SK-N-MC (cell line): ENCODE measurements around the gene RIT2.

ENCODE experiments used
- EZH2 ChIP-seq: fragments of 200-600 bp; sonication (generic); IDR thresholded peaks from one replicate; pipeline ENCODE4 v1.6.1; 2017; ENCODE audit warnings: antibody characterized with exemption
- FOXP2 ChIP-seq: optimal IDR thresholded peaks from 2 replicates; pipeline ENCODE3; 2011; ENCODE audit warnings: mild to moderate bottlenecking, moderate library complexity; ENCODE audit not compliant: insufficient read depth; ENCODE audit errors: extremely low read length, control extremely low read depth
- POLR2AphosphoS5 ChIP-seq: IDR thresholded peaks from 2 replicates; pipeline ENCODE4 v1.6.1; 2012; ENCODE audit warnings: mild to moderate bottlenecking, low read depth, low read length, borderline replicate concordance

DNA sequence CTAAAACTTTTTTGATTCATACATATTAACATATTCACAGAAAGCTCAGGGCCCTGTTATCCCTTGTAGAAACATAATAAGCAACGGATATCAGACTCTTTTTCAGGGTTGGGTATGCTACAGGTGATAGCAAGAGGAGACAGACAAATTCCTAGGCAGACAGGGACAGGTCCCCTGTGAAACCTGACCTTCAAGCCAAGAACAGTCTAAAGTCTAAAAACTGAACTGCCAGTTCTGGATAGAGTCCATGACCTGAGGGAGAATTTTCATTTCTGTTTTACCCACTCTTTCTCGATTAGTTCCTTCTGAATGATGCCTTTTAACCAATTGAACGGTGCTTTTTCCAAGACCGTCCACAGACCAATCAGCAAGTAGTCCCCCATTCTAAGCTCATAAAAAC lies 54.2 kb downstream of the RIT2 start:
- TF ChIP-seq POLR2AphosphoS5 (no peak), EZH2 (no peak), FOXP2 (no peak)
